Stimulated activated CD8-positive, alpha-beta memory T cell treated with anti-CD3 and anti-CD28 coated beads, Interleukin-12 subunit alpha, Interleukin-12 subunit beta, amount 100 ng/mL, for 24 hours (primary cell): ENCODE data around the gene COIL.

Experiments used
- DNase-seq: peaks from one replicate; pipeline ENCODE4 v3.0.0-alpha.2; 2020; ENCODE audit errors: extremely low read depth

COIL gene

DNA sequence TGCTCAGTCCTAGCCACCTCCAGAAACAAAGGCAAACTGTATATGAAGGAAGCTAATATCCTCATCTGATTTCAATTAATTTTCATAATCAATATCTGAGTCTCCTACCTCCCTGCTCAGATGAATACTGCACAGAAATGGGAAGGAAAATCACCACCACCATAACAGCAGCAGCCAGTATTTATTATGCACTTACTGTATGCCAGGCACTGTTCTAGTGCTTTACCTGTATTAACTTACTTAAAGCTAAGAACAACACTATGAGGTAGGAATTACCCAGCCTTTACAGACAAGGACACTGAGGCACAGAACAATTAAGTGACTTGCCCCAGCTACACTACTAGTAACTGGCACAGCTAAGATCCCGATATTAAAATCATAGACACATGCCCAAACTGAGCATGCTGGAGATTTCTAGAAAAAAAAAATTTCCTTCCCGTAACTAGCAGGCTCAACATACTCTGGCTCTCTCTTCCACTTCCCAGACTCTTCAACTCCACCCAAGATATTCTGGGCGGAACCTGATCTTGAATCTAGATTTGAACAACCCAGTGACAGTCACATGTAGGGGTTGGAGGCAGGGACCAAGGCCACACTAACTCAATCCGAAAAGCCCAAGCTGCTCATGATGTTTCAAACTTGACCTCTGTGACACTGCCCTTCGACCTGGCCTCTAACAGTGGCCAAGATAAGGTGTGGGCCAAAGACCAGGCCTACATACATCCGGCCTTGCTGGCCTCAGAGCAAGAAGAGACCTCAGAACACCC lies 50.9 kb downstream of the COIL start:
- DNase-seq = no peak

- no peak for DNase-seq
Observed at GRCh38 chr17:56908001-56908542, 52.8 kb downstream of the COIL start.

DNA sequence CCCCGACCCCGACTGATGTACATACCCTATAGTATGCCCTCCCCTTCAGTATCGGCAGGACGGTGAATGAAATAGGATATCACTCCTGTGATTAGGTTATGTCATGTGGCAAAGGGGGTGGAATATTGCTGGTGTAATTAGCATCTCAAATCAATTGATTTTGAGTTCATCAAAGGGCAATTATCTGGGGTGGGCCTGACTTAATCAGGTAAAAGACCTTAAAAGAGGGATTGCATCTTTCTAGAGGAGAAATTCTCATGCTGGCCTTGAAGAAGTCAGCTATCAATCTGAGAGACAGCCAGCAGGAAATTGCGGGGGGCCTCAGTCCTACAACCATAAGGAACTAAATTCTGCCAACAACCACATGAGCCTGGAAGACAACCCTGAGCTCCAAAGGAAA lies 57.3 kb downstream of the COIL start:
- no peak for DNase-seq

DNA sequence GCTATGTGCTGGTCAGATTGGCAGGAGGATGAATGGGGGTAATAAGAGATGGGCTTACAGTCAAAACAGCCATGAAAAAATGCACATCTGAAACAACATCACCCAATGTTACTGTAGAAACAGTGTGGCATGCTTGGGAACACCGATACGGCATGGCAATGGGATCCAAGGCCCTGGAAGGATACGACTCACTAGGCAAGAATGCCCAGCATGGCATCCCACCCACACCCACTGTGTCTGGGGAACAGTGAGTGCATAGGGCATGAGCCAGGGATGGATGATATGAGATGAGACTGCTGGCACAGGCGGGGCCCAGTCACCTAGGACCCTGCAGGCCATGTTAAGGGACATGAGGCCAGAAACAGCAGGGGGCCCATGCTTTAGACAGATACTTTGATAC lies 58.5 kb downstream of the COIL start:
- DNase-seq = no peak

GRCh38 chr17:56899403-56899802 lies 61.4 kb downstream of the COIL start:
- no peak for DNase-seq

GRCh38 chr17:56898874-56899273 lies 62.0 kb downstream of the COIL start:
- DNase-seq = no peak

GRCh38 chr17:56897646-56898424 lies 63.0 kb downstream of the COIL start:
- no peak for DNase-seq

DNA sequence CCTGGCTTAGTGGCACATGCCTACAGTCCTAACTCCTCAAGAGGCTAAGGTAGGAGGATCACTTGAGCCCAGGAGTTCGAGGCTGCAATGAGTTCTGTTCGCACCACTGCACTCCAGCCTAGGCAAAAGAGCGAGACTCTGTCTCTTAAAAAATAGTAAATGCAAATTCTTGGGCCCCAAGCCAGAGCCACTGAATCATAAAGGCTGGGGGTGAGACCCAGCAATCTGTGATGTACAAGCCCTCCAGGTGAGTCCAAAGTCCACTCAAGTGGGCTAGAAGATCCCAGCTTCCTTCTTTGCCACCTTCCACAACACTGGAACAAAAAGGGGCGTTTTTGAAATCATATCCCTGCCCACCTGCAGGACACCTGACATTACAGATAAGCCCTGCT lies 63.9 kb downstream of the COIL start:
- DNase-seq = no peak

- no peak for DNase-seq
Observed at GRCh38 chr17:56896217-56896967, 64.5 kb downstream of the COIL start.

DNA sequence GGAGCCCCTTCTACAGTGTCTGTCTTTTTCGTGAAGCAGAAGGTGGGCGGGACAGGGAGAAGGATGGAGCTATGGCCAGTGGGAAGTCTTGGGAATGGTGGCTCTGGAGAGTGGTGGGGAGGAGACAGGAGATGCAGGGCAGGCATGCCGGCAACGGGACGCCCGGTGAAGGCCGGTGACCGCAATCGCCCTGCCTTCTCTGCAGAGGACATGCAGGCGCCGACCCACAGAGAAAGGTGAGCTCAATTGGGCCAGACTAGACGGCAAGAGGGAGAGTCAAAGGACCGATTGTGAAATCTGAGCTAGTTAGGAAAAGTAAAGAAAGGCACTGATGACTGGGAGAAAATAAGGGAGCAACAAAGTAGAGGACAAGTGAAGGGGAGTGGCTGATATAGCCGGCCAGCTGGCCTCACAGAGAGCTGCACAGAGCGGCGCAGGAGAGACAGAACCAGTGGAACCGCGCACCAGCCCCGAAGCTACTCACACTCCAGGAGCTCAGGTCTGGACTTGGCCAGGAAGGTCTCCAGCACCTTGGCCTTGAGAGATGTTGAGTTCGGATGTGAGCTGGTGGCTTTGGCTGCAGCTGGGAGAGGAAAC lies 65.9 kb downstream of the COIL start:
- no peak for DNase-seq

GRCh38 chr17:56893503-56893902 lies 67.3 kb downstream of the COIL start:
- no peak for DNase-seq

DNA sequence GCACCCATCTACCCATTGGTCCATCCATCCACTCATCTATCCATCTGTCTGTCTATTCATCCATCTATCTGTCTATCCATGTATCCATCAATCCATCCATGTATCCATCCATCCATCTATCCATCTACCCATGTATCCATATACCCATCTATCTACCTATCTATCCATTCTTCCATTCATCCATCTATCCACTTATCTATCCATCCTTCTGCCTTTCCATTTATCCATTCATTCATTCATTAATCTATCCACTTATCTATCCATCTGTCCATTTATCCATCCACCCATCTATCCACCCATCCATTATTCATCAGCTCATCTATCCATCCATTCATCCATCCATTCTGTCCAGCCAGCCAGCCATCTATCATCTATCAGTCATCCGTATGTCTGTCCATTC lies 68.5 kb downstream of the COIL start:
- no peak for DNase-seq

- no peak for DNase-seq
Observed at GRCh38 chr17:56891751-56892150, 69.1 kb downstream of the COIL start.

- DNase-seq = no peak
Observed at GRCh38 chr17:56890906-56891674, 69.8 kb downstream of the COIL start.

GRCh38 chr17:56890390-56890789 lies 70.5 kb downstream of the COIL start:
- DNase-seq = no peak
